Coronary artery (tissue), 2 donors: ENCODE data around the gene ZIC2.

Experiments
- DNase-seq: peaks from one replicate; pipeline ENCODE4 v3.0.0-alpha.2; 2017; ENCODE audit warnings: low spot score
- H3K27ac ChIP-seq, 2 donors: fragments of 200-600 bp; sonication (generic); one replicate each; pipeline ENCODE4 v1.5.1; 2016 to 2019
- H3K4me3 ChIP-seq: fragments of 200-600 bp; sonication (generic); 2 replicates; pipeline ENCODE4 v1.5.1; 2016; ENCODE audit warnings: mild to moderate bottlenecking, moderate library complexity
- CTCF ChIP-seq: fragments of 200-600 bp; sonication (generic); IDR thresholded peaks from one replicate; pipeline ENCODE4 v1.5.1; 2019; ENCODE audit warnings: antibody characterized with exemption

ZIC2 gene

GRCh38 chr13:99981735-99982035, at the start of gene ZIC2:
Gene ZIC2 (plus strand): TSS chr13:99981784. CDS start chr13:99982065, 281 bp downstream.
- no peak for DNase-seq
- no peak within 1 kb of the TSS for H3K27ac ChIP-seq
- TF ChIP-seq CTCF: no peak
- peak within 1 kb of the TSS; percentile 77 for H3K4me3 ChIP-seq

- no peak overlapping the region for H3K4me3 ChIP-seq
- no peak overlapping the region for H3K27ac ChIP-seq
- TF ChIP-seq CTCF: no peak
- no peak for DNase-seq
These were observed 48.7 kb upstream of the ZIC2 start for GRCh38 chr13:99932912-99933311.

GRCh38 chr13:99935772-99936171, 45.8 kb upstream of the ZIC2 start:
- TF ChIP-seq CTCF: no peak
- Histone ChIP-seq H3K4me3 (no peak overlapping the region), H3K27ac (no peak overlapping the region)
- no peak for DNase-seq

- no peak overlapping the region for H3K4me3 ChIP-seq
- TF ChIP-seq CTCF: no peak
- H3K27ac ChIP-seq: no peak overlapping the region
- DNase-seq: no peak
These were observed 42.9 kb upstream of the ZIC2 start for GRCh38 chr13:99938635-99939034.

GRCh38 chr13:99941086-99941485, 40.5 kb upstream of the ZIC2 start:
- DNase-seq: no peak
- Histone ChIP-seq H3K4me3 (no peak overlapping the region), H3K27ac (no peak overlapping the region)
- TF ChIP-seq CTCF: no peak

- TF ChIP-seq CTCF: no peak
These were observed 39.7 kb upstream of the ZIC2 start for GRCh38 chr13:99941911-99942310.

GRCh38 chr13:99944102-99944501, 37.5 kb upstream of the ZIC2 start:
- no peak for DNase-seq
- TF ChIP-seq CTCF: no peak
- Histone ChIP-seq H3K27ac (no peak overlapping the region), H3K4me3 (no peak overlapping the region)

More at GRCh38 chr13:99941911-99942310, 39.7 kb upstream of the ZIC2 start:
- DNase-seq: no peak
- Histone ChIP-seq H3K27ac (no peak overlapping the region), H3K4me3 (no peak overlapping the region)
